ENCODE measurements around the gene STAM2.
"Not testable (repeated sequence)": the region's sequence is repeated elsewhere in the genome, so short reads cannot be mapped to it uniquely, and the experiment has no call there.

STAM2 gene

DNA sequence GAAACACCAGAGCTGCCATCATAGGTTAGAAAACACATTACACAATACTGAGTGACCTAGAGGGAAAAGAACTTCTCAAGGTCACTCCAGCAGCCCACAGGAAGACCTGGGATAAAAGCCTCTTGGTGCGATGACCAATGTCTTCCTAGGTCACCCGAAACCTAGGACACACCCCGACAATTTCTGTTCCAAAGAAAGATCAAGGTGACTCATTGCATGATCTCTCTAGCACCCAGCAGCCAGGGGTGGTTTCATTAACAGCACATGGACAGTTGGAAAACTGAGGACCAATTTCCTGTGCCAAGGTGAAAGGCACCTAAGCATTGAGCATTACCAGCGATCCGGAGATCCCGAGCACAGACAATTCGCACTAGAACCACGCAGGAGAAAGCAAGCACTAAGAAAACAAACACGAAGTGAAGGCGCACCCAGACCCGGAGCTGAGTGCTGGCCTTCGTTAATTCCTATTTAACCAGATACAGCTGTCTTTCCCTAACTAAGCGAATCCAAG lies 78.2 kb downstream of the STAM2 start:
- peak overlapping the region; percentile 67 for H3K4me3 ChIP-seq (ENCODE audit: insufficient read length, low read depth)
- H3K9me3 ChIP-seq (ENCODE audit: insufficient read depth, low read length): no peaks in the 10 kb centered on the region
- peaks cover 72% of the 10 kb centered on the region for H3K27me3 ChIP-seq (ENCODE audit: insufficient read depth, insufficient read length)
- peak; percentile 78 for TF ChIP-seq SUZ12 (IDR thresholded peaks at IDR 0.05; ENCODE audit: extremely low read depth, insufficient read depth, insufficient read length)
- no peak for TF ChIP-seq YY1 (IDR thresholded peaks at IDR 0.05; ENCODE audit: insufficient read depth, insufficient read length)
- peak overlapping the region; percentile 59 for H3K9ac ChIP-seq (ENCODE audit: insufficient read length, low read depth)
- H3K36me3 ChIP-seq (ENCODE audit: insufficient read depth, insufficient read length, low read length): no peaks in the 10 kb centered on the region
- no peak for DNase-seq (ENCODE audit: low read depth, low spot score)
- no peaks in the 10 kb centered on the region for H3K4me1 ChIP-seq (ENCODE audit: insufficient read depth, insufficient read length)

DNA sequence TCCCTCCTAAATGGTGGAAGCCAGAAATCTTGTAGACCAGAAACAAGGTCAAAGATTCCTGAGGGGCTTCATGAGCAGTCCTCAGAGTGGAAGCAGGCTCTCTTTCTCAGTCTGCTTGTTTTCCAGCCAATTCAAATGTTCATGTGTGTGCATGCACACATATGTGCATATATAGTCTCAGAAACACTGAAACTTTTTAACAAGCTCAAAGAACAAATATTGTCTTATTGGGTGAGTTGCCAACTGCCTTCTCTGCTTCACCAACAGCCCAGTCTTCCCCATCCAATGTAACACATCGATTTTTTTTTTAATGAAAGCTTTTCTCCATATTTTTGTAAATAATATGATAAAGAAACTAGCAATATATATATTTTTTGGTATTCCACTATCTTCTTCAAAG lies 80.4 kb downstream of the STAM2 start:
- Histone ChIP-seq H3K4me3 (ENCODE audit: insufficient read length, low read depth) (no peak overlapping the region), H3K9me3 (ENCODE audit: insufficient read depth, low read length) (no peaks in the 10 kb centered on the region), H3K9ac (ENCODE audit: insufficient read length, low read depth) (no peak overlapping the region), H3K4me1 (ENCODE audit: insufficient read depth, insufficient read length) (no peaks in the 10 kb centered on the region), H3K36me3 (ENCODE audit: insufficient read depth, insufficient read length, low read length) (no peaks in the 10 kb centered on the region), H3K27me3 (ENCODE audit: insufficient read depth, insufficient read length) (peaks cover 55% of the 10 kb centered on the region)
- DNase-seq (ENCODE audit: low read depth, low spot score): no peak
- no peak for TF ChIP-seq ZNF274 (IDR thresholded peaks at IDR 0.05; ENCODE audit: low read depth, low read length)

DNA sequence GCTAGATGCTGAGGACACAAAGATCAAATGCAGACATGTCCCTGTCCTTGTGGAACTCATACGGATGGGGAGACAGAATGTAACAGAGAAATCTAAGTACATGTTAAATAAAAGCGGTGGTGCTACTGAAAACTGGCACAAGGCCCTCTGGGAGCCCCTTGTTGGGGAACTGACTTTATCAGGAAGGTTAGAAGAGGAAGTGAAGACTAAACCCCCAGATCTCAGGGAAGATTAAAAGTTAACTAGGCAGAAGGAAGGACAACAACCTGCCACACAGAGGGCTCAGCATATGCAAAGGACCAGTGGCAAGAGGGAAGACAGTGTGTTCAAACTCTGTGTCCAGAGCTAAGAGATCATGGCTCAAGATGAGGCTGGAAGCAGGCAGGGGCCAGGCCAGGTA lies 81.5 kb downstream of the STAM2 start:
- Histone ChIP-seq H3K4me3 (ENCODE audit: insufficient read length, low read depth) (no peak overlapping the region), H3K27me3 (ENCODE audit: insufficient read depth, insufficient read length) (peaks cover 44% of the 10 kb centered on the region), H3K9me3 (ENCODE audit: insufficient read depth, low read length) (no peaks in the 10 kb centered on the region), H3K4me1 (ENCODE audit: insufficient read depth, insufficient read length) (no peaks in the 10 kb centered on the region), H3K9ac (ENCODE audit: insufficient read length, low read depth) (no peak overlapping the region), H3K36me3 (ENCODE audit: insufficient read depth, insufficient read length, low read length) (no peaks in the 10 kb centered on the region)
- TF ChIP-seq ZNF274 (IDR thresholded peaks at IDR 0.05; ENCODE audit: low read depth, low read length) (no peak), YY1 (IDR thresholded peaks at IDR 0.05; ENCODE audit: insufficient read depth, insufficient read length) (no peak), SUZ12 (IDR thresholded peaks at IDR 0.05; ENCODE audit: extremely low read depth, insufficient read depth, insufficient read length) (no peak)
- no peak for DNase-seq (ENCODE audit: low read depth, low spot score)

DNA sequence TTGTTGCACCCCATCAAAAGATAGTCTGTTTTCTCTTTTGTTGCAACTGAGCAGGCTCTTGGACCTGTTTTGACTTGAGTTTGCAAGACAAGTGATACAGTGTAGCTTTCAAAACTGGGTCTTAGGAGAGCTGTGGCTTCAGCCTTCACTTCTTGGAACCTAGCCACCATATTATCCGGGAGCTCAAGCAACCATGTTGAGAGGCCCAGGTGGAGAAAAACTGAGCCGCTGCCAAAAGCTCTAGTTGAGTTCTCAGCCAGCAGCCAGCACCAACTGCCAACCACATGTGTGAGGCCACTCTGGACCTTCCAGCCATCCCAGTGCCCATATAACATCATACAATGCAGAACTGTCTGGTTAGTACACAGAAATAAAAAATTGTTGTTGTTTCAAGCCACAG lies 82.1 kb downstream of the STAM2 start:
- Histone ChIP-seq H3K9me3 (ENCODE audit: insufficient read depth, low read length) (no peaks in the 10 kb centered on the region), H3K27me3 (ENCODE audit: insufficient read depth, insufficient read length) (peaks cover 39% of the 10 kb centered on the region), H3K9ac (ENCODE audit: insufficient read length, low read depth) (no peak overlapping the region), H3K36me3 (ENCODE audit: insufficient read depth, insufficient read length, low read length) (no peaks in the 10 kb centered on the region), H3K4me1 (ENCODE audit: insufficient read depth, insufficient read length) (no peaks in the 10 kb centered on the region), H3K4me3 (ENCODE audit: insufficient read length, low read depth) (no peak overlapping the region)
- no peak for DNase-seq (ENCODE audit: low read depth, low spot score)
- no peak for TF ChIP-seq YY1 (IDR thresholded peaks at IDR 0.05; ENCODE audit: insufficient read depth, insufficient read length)
- TF ChIP-seq SUZ12 (IDR thresholded peaks at IDR 0.05; ENCODE audit: extremely low read depth, insufficient read depth, insufficient read length): no peak
- no peak for TF ChIP-seq ZNF274 (IDR thresholded peaks at IDR 0.05; ENCODE audit: low read depth, low read length)

DNA sequence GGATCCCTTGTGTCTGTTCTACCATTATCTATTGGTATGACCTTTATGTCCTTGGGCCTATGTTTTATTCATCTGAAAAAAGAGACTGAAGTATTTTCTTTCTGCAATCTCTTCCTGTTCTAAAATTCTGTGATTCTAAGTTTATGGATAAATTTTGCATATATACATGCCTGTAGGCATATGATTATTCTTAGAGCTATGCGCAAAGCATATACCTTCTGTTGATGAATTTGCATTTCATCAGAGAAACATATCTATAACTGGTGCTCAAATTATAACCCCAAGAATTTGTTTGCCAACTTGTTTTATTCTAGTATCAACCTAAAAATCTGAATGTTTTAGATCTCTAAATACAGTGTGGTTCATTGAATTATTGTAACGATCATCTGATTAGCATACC lies 83.5 kb downstream of the STAM2 start:
- no peak for DNase-seq (ENCODE audit: low read depth, low spot score)
- Histone ChIP-seq H3K9me3 (ENCODE audit: insufficient read depth, low read length) (no peaks in the 10 kb centered on the region), H3K9ac (ENCODE audit: insufficient read length, low read depth) (no peak overlapping the region), H3K4me1 (ENCODE audit: insufficient read depth, insufficient read length) (no peaks in the 10 kb centered on the region), H3K27me3 (ENCODE audit: insufficient read depth, insufficient read length) (peaks cover 25% of the 10 kb centered on the region), H3K4me3 (ENCODE audit: insufficient read length, low read depth) (no peak overlapping the region), H3K36me3 (ENCODE audit: insufficient read depth, insufficient read length, low read length) (no peaks in the 10 kb centered on the region)
- TF ChIP-seq YY1 (IDR thresholded peaks at IDR 0.05; ENCODE audit: insufficient read depth, insufficient read length): no peak
- no peak for TF ChIP-seq SUZ12 (IDR thresholded peaks at IDR 0.05; ENCODE audit: extremely low read depth, insufficient read depth, insufficient read length)

DNA sequence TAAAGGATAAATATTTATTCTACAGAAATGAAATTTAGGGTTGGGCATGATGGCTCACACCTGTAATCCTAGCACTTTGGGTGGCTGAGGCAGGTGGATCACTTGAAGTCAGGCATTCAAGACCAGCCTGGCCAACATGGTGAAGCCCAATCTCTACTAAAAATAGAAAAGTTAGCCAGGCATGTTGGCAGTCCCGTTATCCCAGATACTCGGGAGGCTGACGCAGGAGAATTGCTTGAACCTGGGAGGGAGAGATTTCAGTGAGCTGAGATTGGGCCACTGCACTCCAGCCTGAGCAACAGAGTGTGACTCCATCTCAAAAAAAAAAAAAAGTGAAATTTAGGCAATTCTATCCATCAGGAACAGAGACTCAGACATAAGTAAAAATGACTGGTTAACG lies 84.8 kb downstream of the STAM2 start:
- H3K9ac ChIP-seq (ENCODE audit: insufficient read length, low read depth); H3K36me3 ChIP-seq (ENCODE audit: insufficient read depth, insufficient read length, low read length); H3K9me3 ChIP-seq (ENCODE audit: insufficient read depth, low read length); DNase-seq (ENCODE audit: low read depth, low spot score); H3K4me1 ChIP-seq (ENCODE audit: insufficient read depth, insufficient read length); H3K4me3 ChIP-seq (ENCODE audit: insufficient read length, low read depth): not testable (repeated sequence)
- H3K27me3 ChIP-seq (ENCODE audit: insufficient read depth, insufficient read length): peaks cover 11% of the 10 kb centered on the region

DNA sequence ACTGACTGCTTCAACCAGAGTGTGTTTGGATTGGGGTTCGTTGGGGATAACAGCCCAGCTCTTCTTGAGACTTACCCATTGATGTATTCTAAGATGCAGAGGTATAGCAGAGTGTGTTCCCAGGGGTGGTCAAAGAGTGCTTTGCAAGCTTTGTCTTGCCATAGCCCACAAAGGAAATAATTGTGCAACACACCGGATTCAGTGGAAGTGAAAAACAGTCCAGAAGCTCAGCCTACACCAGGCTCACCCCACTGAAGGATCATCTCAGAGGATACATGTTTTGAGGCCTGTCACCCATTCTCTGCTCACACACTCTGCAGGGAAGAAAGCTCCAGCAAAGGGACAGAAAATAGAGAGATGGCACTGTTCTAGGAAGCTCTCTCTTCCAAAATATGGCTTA lies 86.3 kb downstream of the STAM2 start:
- Histone ChIP-seq H3K9ac (ENCODE audit: insufficient read length, low read depth) (no peak overlapping the region), H3K9me3 (ENCODE audit: insufficient read depth, low read length) (no peaks in the 10 kb centered on the region), H3K4me3 (ENCODE audit: insufficient read length, low read depth) (no peak overlapping the region), H3K4me1 (ENCODE audit: insufficient read depth, insufficient read length) (no peaks in the 10 kb centered on the region), H3K27me3 (ENCODE audit: insufficient read depth, insufficient read length) (no peaks in the 10 kb centered on the region), H3K36me3 (ENCODE audit: insufficient read depth, insufficient read length, low read length) (no peaks in the 10 kb centered on the region)
- TF ChIP-seq ZNF274 (IDR thresholded peaks at IDR 0.05; ENCODE audit: low read depth, low read length) (no peak), YY1 (IDR thresholded peaks at IDR 0.05; ENCODE audit: insufficient read depth, insufficient read length) (no peak), SUZ12 (IDR thresholded peaks at IDR 0.05; ENCODE audit: extremely low read depth, insufficient read depth, insufficient read length) (no peak)
- no peak for DNase-seq (ENCODE audit: low read depth, low spot score)

DNA sequence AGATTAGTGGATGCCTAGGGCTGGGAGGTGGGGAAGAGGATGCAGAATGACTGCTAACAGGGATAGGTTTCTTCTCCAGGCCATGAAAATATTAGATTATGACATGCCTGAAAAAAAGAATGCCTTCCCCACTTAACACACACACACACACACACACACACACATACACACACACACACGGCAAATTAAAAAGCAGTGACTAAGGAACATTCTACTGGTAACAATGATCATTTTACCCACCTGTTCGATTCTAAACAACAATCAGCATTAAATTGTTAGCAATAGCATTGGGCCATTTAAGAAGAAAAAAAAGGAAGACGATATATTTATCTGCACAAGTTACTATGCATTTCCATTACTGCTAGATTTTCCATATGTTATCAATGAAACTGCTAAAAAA lies 87.6 kb downstream of the STAM2 start:
- no peak for DNase-seq (ENCODE audit: low read depth, low spot score)
- no peaks in the 10 kb centered on the region for H3K27me3 ChIP-seq (ENCODE audit: insufficient read depth, insufficient read length)
- no peaks in the 10 kb centered on the region for H3K4me1 ChIP-seq (ENCODE audit: insufficient read depth, insufficient read length)
- H3K9me3 ChIP-seq (ENCODE audit: insufficient read depth, low read length): no peaks in the 10 kb centered on the region
- TF ChIP-seq SUZ12 (IDR thresholded peaks at IDR 0.05; ENCODE audit: extremely low read depth, insufficient read depth, insufficient read length) (no peak), YY1 (IDR thresholded peaks at IDR 0.05; ENCODE audit: insufficient read depth, insufficient read length) (no peak), ZNF274 (IDR thresholded peaks at IDR 0.05; ENCODE audit: low read depth, low read length) (no peak)
- H3K9ac ChIP-seq (ENCODE audit: insufficient read length, low read depth): no peak overlapping the region
- H3K4me3 ChIP-seq (ENCODE audit: insufficient read length, low read depth): no peak overlapping the region
- no peaks in the 10 kb centered on the region for H3K36me3 ChIP-seq (ENCODE audit: insufficient read depth, insufficient read length, low read length)

All from NT2/D1 (cell line).